ENCODE results near the gene PLCG2.

Gene PLCG2

GRCh38 chr16:81843683-81844082, 64.6 kb downstream of the PLCG2 start:
- DNase-seq (ENCODE audit: low read depth, low spot score) = no peak

GRCh38 chr16:81846105-81846504, 67.0 kb downstream of the PLCG2 start:
- DNase-seq (ENCODE audit: low read depth, low spot score) = no peak

- no peak for DNase-seq (ENCODE audit: low read depth, low spot score)
Measured at GRCh38 chr16:81848306-81848853, 69.3 kb downstream of the PLCG2 start.

- DNase-seq (ENCODE audit: low read depth, low spot score) = no peak
Measured at GRCh38 chr16:81850197-81850944, 71.3 kb downstream of the PLCG2 start.

GRCh38 chr16:81852347-81852746, 73.3 kb downstream of the PLCG2 start:
- no peak for DNase-seq (ENCODE audit: low read depth, low spot score)

GRCh38 chr16:81855552-81856153, 76.6 kb downstream of the PLCG2 start:
- DNase-seq (ENCODE audit: low read depth, low spot score) = no peak

GRCh38 chr16:81860287-81861266, 81.5 kb downstream of the PLCG2 start:
- DNase-seq (ENCODE audit: low read depth, low spot score) = no peak

- no peak for DNase-seq (ENCODE audit: low read depth, low spot score)
Measured at GRCh38 chr16:81861503-81861902, 82.4 kb downstream of the PLCG2 start.

- DNase-seq (ENCODE audit: low read depth, low spot score) = no peak
Measured at GRCh38 chr16:81861915-81862314, 82.8 kb downstream of the PLCG2 start.

- no peak for DNase-seq (ENCODE audit: low read depth, low spot score)
Measured at GRCh38 chr16:81863630-81864352, 84.7 kb downstream of the PLCG2 start.

- no peak for DNase-seq (ENCODE audit: low read depth, low spot score)
Measured at GRCh38 chr16:81864646-81865382, 85.7 kb downstream of the PLCG2 start.

- no peak for DNase-seq (ENCODE audit: low read depth, low spot score)
Measured at GRCh38 chr16:81866820-81867440, 87.8 kb downstream of the PLCG2 start.

GRCh38 chr16:81868057-81868748, 89.1 kb downstream of the PLCG2 start:
- DNase-seq (ENCODE audit: low read depth, low spot score) = no peak

GRCh38 chr16:81869326-81869725, 90.2 kb downstream of the PLCG2 start:
- DNase-seq (ENCODE audit: low read depth, low spot score) = no peak

GRCh38 chr16:81873206-81873605, 94.1 kb downstream of the PLCG2 start:
- DNase-seq (ENCODE audit: low read depth, low spot score) = no peak

GRCh38 chr16:81873843-81874752, 95.0 kb downstream of the PLCG2 start:
- DNase-seq (ENCODE audit: low read depth, low spot score) = no peak

- DNase-seq (ENCODE audit: low read depth, low spot score) = no peak
Measured at GRCh38 chr16:81875461-81875860, 96.4 kb downstream of the PLCG2 start.

GRCh38 chr16:81876273-81876900, 97.3 kb downstream of the PLCG2 start:
- DNase-seq (ENCODE audit: low read depth, low spot score) = no peak

Data from activated CD4-positive, CD25-positive, alpha-beta regulatory T cell treated with anti-CD3 and anti-CD28 coated beads, Interleukin-2, amount 50 U/mL, for 16 hours (primary cell).